ENCODE data around the gene ABCF3. TPM values are rescaled to one million over a fixed set of nuclear protein-coding genes. Genes with fewer than 3 reads are reported as not detected.
A peak's percentile ranks its signal among the peaks of the same experiment; 100 is the strongest.

Gene ABCF3
- total RNA-seq, 1 donor from 2014 or later = 75.2 TPM

- Mint-ChIP-seq H3K4me3 (no peak overlapping the region), H3K27me3 (ENCODE audit: insufficient read depth) (no peaks in the 10 kb centered on the region), H3K36me3 (ENCODE audit: low read depth) (peaks cover 27% of the 10 kb centered on the region), H3K27ac (no peak overlapping the region), H3K4me1 (ENCODE audit: low read depth) (peaks cover 23% of the 10 kb centered on the region), H3K9me3 (no peaks in the 10 kb centered on the region)
- intact Hi-C loops (cut with micrococcal nuclease) = no loop called here
- no peak for DNase-seq (ENCODE audit: low spot score)
Measured at GRCh38 chr3:184171562-184171961, 14.4 kb upstream of the ABCF3 start.

- intact Hi-C loops (cut with micrococcal nuclease) = no loop called here
- no peak for DNase-seq (ENCODE audit: low spot score)
- peaks cover 25% of the 10 kb centered on the region for H3K36me3 Mint-ChIP-seq (ENCODE audit: low read depth)
Measured at GRCh38 chr3:184172681-184173373, 13.2 kb upstream of the ABCF3 start.

GRCh38 chr3:184173374-184173722 is 12.7 kb upstream of the ABCF3 start:
- Mint-ChIP-seq H3K36me3 (ENCODE audit: low read depth) (peaks cover 30% of the 10 kb centered on the region), H3K27me3 (ENCODE audit: insufficient read depth) (no peaks in the 10 kb centered on the region), H3K4me1 (ENCODE audit: low read depth) (peaks cover 28% of the 10 kb centered on the region), H3K4me3 (no peak overlapping the region), H3K9me3 (no peaks in the 10 kb centered on the region), H3K27ac (no peak overlapping the region)
- intact Hi-C loops (cut with micrococcal nuclease) = no loop called here
- no peak for DNase-seq (ENCODE audit: low spot score)

More at GRCh38 chr3:184172681-184173373, 13.2 kb upstream of the ABCF3 start:
- no peak overlapping the region for H3K4me3 Mint-ChIP-seq
- no peaks in the 10 kb centered on the region for H3K27me3 Mint-ChIP-seq (ENCODE audit: insufficient read depth)
- H3K4me1 Mint-ChIP-seq (ENCODE audit: low read depth) = peaks cover 23% of the 10 kb centered on the region
- H3K9me3 Mint-ChIP-seq = no peaks in the 10 kb centered on the region
- H3K27ac Mint-ChIP-seq = no peak overlapping the region

- Mint-ChIP-seq H3K4me3 (peak overlapping the region; percentile 95), H3K27ac (peak overlapping the region; percentile 85), H3K27me3 (ENCODE audit: insufficient read depth) (no peaks in the 10 kb centered on the region), H3K36me3 (ENCODE audit: low read depth) (peaks cover 33% of the 10 kb centered on the region), H3K9me3 (no peaks in the 10 kb centered on the region), H3K4me1 (ENCODE audit: low read depth) (peaks cover 28% of the 10 kb centered on the region)
- peak; percentile 17 for DNase-seq (ENCODE audit: low spot score)
- intact Hi-C loops (cut with micrococcal nuclease) = loop anchor here (1.0 kb wide), 10 partner anchors 11 to 538 kb away; partner anchors contain the start of genes ABCC5, DVL3, EEF1AKMT4 and EIF2B5
Measured at GRCh38 chr3:184174284-184174645, 11.7 kb upstream of the ABCF3 start.

- Mint-ChIP-seq H3K9me3 (no peaks in the 10 kb centered on the region), H3K4me1 (ENCODE audit: low read depth) (peaks cover 28% of the 10 kb centered on the region), H3K36me3 (ENCODE audit: low read depth) (peaks cover 38% of the 10 kb centered on the region), H3K27ac (peak within 1 kb of the TSS; percentile 85), H3K4me3 (peak within 1 kb of the TSS; percentile 95), H3K27me3 (ENCODE audit: insufficient read depth) (no peaks in the 10 kb centered on the region)
- DNase-seq (ENCODE audit: low spot score) = peak; percentile 99
- intact Hi-C loops (cut with micrococcal nuclease) = loop anchor here (1.0 kb wide), 10 partner anchors 10 to 539 kb away; partner anchors contain the start of genes ABCC5, DVL3, EEF1AKMT4 and EIF2B5
Measured at GRCh38 chr3:184174646-184175492, 11.1 kb upstream of the ABCF3 start, which contains the start of gene AP2M1. AP2M1 (plus strand) TSS chr3:184174855; CDS start chr3:184176994, 2,139 bp downstream.

GRCh38 chr3:184175506-184175905 is 10.5 kb upstream of the ABCF3 start:
- Mint-ChIP-seq H3K4me1 (ENCODE audit: low read depth) (peaks cover 28% of the 10 kb centered on the region), H3K27ac (peak overlapping the region; percentile 85), H3K4me3 (peak overlapping the region; percentile 95), H3K27me3 (ENCODE audit: insufficient read depth) (no peaks in the 10 kb centered on the region), H3K36me3 (ENCODE audit: low read depth) (peaks cover 44% of the 10 kb centered on the region), H3K9me3 (no peaks in the 10 kb centered on the region)
- intact Hi-C loops (cut with micrococcal nuclease) = no loop called here
- no peak for DNase-seq (ENCODE audit: low spot score)

- intact Hi-C loops (cut with micrococcal nuclease) = no loop called here
- peaks cover 45% of the 10 kb centered on the region for H3K36me3 Mint-ChIP-seq (ENCODE audit: low read depth)
- H3K4me3 Mint-ChIP-seq = peak overlapping the region; percentile 95
- no peak for DNase-seq (ENCODE audit: low spot score)
- peaks cover 28% of the 10 kb centered on the region for H3K4me1 Mint-ChIP-seq (ENCODE audit: low read depth)
- H3K9me3 Mint-ChIP-seq = no peaks in the 10 kb centered on the region
- H3K27me3 Mint-ChIP-seq (ENCODE audit: insufficient read depth) = no peaks in the 10 kb centered on the region
- H3K27ac Mint-ChIP-seq = peak overlapping the region; percentile 85
Measured at GRCh38 chr3:184175981-184176376, 10.0 kb upstream of the ABCF3 start.

GRCh38 chr3:184176377-184177330 is 9.3 kb upstream of the ABCF3 start:
- no peaks in the 10 kb centered on the region for H3K9me3 Mint-ChIP-seq
- peaks cover 45% of the 10 kb centered on the region for H3K36me3 Mint-ChIP-seq (ENCODE audit: low read depth)
- no peak overlapping the region for H3K27ac Mint-ChIP-seq
- no peak for DNase-seq (ENCODE audit: low spot score)
- peak overlapping the region; percentile 95 for H3K4me3 Mint-ChIP-seq
- H3K4me1 Mint-ChIP-seq (ENCODE audit: low read depth) = peaks cover 24% of the 10 kb centered on the region
- no peaks in the 10 kb centered on the region for H3K27me3 Mint-ChIP-seq (ENCODE audit: insufficient read depth)
- intact Hi-C loops (cut with micrococcal nuclease) = no loop called here

- peaks cover 21% of the 10 kb centered on the region for H3K4me1 Mint-ChIP-seq (ENCODE audit: low read depth)
- no peak overlapping the region for H3K27ac Mint-ChIP-seq
- peak overlapping the region; percentile 51 for H3K4me3 Mint-ChIP-seq
- H3K9me3 Mint-ChIP-seq = no peaks in the 10 kb centered on the region
- intact Hi-C loops (cut with micrococcal nuclease) = no loop called here
- H3K27me3 Mint-ChIP-seq (ENCODE audit: insufficient read depth) = no peaks in the 10 kb centered on the region
- H3K36me3 Mint-ChIP-seq (ENCODE audit: low read depth) = peaks cover 44% of the 10 kb centered on the region
- DNase-seq (ENCODE audit: low spot score) = no peak
Measured at GRCh38 chr3:184177331-184177731, 8.7 kb upstream of the ABCF3 start.

GRCh38 chr3:184177767-184178306 is 8.2 kb upstream of the ABCF3 start:
- DNase-seq (ENCODE audit: low spot score) = no peak
- Mint-ChIP-seq H3K4me1 (ENCODE audit: low read depth) (peaks cover 21% of the 10 kb centered on the region), H3K27me3 (ENCODE audit: insufficient read depth) (no peaks in the 10 kb centered on the region), H3K4me3 (no peak overlapping the region), H3K9me3 (no peaks in the 10 kb centered on the region), H3K27ac (peak overlapping the region; percentile 34), H3K36me3 (ENCODE audit: low read depth) (peaks cover 44% of the 10 kb centered on the region)
- intact Hi-C loops (cut with micrococcal nuclease) = no loop called here

- no peak overlapping the region for H3K27ac Mint-ChIP-seq
- intact Hi-C loops (cut with micrococcal nuclease) = no loop called here
- no peak overlapping the region for H3K4me3 Mint-ChIP-seq
- H3K27me3 Mint-ChIP-seq (ENCODE audit: insufficient read depth) = no peaks in the 10 kb centered on the region
- H3K36me3 Mint-ChIP-seq (ENCODE audit: low read depth) = peaks cover 44% of the 10 kb centered on the region
- H3K9me3 Mint-ChIP-seq = no peaks in the 10 kb centered on the region
- DNase-seq (ENCODE audit: low spot score) = no peak
- peaks cover 21% of the 10 kb centered on the region for H3K4me1 Mint-ChIP-seq (ENCODE audit: low read depth)
Measured at GRCh38 chr3:184178521-184179138, 7.4 kb upstream of the ABCF3 start.

- H3K9me3 Mint-ChIP-seq = no peaks in the 10 kb centered on the region
- intact Hi-C loops (cut with micrococcal nuclease) = no loop called here
- DNase-seq (ENCODE audit: low spot score) = no peak
- no peaks in the 10 kb centered on the region for H3K27me3 Mint-ChIP-seq (ENCODE audit: insufficient read depth)
- H3K36me3 Mint-ChIP-seq (ENCODE audit: low read depth) = peaks cover 52% of the 10 kb centered on the region
- H3K27ac Mint-ChIP-seq = no peak overlapping the region
- H3K4me1 Mint-ChIP-seq (ENCODE audit: low read depth) = peaks cover 24% of the 10 kb centered on the region
- no peak overlapping the region for H3K4me3 Mint-ChIP-seq
Measured at GRCh38 chr3:184180165-184180564, 5.8 kb upstream of the ABCF3 start.
